NCI-H1048 (cell line): ENCODE results near the gene SLC45A2.
"Not testable (repeated sequence)": the region's sequence is repeated elsewhere in the genome, so short reads cannot be mapped to it uniquely, and the experiment has no call there.

Source experiments
- DNase-seq: peaks from one replicate; lab custom pipeline; 2025; lab: John Stamatoyannopoulos, UW

The SLC45A2 gene

GRCh38 chr5:33929925-33930690, 54.4 kb downstream of the SLC45A2 start:
- DNase-seq = no peak

- no peak for DNase-seq
These were observed 56.2 kb downstream of the SLC45A2 start for GRCh38 chr5:33928283-33928682.

GRCh38 chr5:33927685-33928084, 56.8 kb downstream of the SLC45A2 start:
- DNase-seq = no peak

GRCh38 chr5:33925278-33925677, 59.2 kb downstream of the SLC45A2 start:
- DNase-seq = no peak

GRCh38 chr5:33921002-33921401, 63.5 kb downstream of the SLC45A2 start:
- no peak for DNase-seq

- DNase-seq = not testable (repeated sequence)
These were observed 69.6 kb downstream of the SLC45A2 start for GRCh38 chr5:33914844-33915243.

GRCh38 chr5:33906248-33906647, 78.2 kb downstream of the SLC45A2 start:
- not testable (repeated sequence) for DNase-seq

- no peak for DNase-seq
These were observed 79.1 kb downstream of the SLC45A2 start for GRCh38 chr5:33905381-33905780.

- no peak for DNase-seq
These were observed 81.4 kb downstream of the SLC45A2 start for GRCh38 chr5:33903118-33903517.

GRCh38 chr5:33901156-33901555, 83.3 kb downstream of the SLC45A2 start:
- DNase-seq = no peak
